Left renal cortex interstitium (tissue), 4 donors: ENCODE data around the gene LRMDA. TPM values are rescaled to one million over a fixed set of nuclear protein-coding genes. Genes with fewer than 3 reads are reported as not detected.
"Not testable (repeated sequence)": the region's sequence is repeated elsewhere in the genome, so short reads cannot be mapped to it uniquely, and the experiment has no call there.

Source experiments
- DNase-seq, 4 donors: peaks; one replicate each; pipeline ENCODE4 v3.0.0-alpha.2; 2013; ENCODE audit warnings: low read depth in 4 of 4, low spot score in 2 of 4, missing footprints in 1 of 4
- polyA plus RNA-seq, 4 donors: library from polyadenylated mRNA; unstranded; fragments of 120-200 nt; gene quantifications; one replicate each; pipeline ENCODE4 v1.2.1, GENCODE V29; 2013; ENCODE audit not compliant: insufficient read length in 4 of 4

The LRMDA gene
- polyA plus RNA-seq, 4 donors = 15.3 to 23.5 (median 21.1) TPM

DNA sequence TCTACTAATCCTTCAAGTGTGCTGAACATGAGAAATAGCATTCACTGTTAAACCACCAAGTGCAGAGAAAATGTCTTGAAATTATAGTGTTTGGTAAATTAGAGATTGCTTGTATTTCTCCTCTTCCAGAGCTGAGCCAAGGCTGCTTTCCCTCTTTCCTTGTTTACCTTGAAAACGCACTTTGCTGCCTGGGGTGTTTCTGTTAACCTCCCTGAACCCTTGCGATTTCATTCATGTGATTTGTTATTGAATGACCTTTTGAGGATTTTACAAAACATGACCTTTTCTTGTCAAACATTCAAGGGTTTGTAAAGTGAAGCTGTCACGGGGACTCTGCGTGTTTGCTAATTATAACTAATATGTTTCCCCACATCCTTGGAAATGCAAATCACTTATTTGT lies 169.4 kb downstream of the LRMDA start:
- DNase-seq = no peak

- no peak for DNase-seq
These were observed 170.9 kb downstream of the LRMDA start for GRCh38 chr10:75602341-75602740.

DNA sequence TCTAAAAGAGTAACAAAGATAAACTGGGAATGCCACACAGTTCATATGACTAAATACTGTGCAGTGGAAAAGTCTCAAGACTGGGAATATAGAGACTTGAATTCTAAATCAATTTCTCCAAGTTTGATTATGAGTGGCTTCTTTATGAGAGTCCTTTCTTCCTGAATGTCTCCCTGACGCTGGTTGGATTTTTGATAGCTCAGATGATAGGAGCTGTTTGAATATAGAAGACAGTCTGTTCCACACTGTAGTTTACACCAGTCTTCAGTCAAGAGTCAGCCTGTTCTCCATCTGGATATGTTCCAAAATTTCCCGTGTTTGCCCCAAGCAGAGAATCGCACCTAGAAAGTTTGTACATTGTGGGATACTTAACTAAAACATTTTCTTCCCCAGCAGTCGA lies 173.7 kb downstream of the LRMDA start:
- DNase-seq = no peak

GRCh38 chr10:75605795-75606194 lies 174.4 kb downstream of the LRMDA start:
- not testable (repeated sequence) for DNase-seq

DNA sequence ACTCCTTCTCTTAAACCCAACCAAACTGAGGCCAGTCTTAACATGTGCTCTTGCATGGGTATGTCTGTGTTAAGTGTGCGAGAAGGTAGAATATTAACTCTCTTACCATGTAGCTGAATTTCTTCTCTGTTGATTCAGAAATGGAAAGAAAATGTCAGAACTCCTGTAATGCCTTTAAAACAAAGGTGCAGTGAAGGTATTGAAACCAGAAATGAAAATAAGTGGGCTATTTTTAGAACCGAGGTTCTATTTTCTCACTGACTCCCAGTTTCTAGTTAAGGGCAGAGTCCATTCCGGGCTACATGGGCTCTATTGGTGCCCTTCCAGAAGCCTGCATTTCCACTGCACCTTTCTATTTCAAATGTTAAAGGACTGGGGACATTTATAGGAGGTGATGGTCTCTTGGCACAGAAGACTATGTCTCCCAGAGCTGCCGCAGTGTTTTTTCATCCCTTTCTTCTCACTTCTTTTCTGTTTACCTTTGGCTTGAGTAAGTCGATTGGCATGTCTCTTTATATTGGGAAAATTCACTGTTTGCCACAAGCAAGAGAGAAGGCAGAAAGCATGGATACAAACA lies 174.9 kb downstream of the LRMDA start:
- no peak for DNase-seq

GRCh38 chr10:75607576-75607975 lies 176.2 kb downstream of the LRMDA start:
- no peak for DNase-seq

DNA sequence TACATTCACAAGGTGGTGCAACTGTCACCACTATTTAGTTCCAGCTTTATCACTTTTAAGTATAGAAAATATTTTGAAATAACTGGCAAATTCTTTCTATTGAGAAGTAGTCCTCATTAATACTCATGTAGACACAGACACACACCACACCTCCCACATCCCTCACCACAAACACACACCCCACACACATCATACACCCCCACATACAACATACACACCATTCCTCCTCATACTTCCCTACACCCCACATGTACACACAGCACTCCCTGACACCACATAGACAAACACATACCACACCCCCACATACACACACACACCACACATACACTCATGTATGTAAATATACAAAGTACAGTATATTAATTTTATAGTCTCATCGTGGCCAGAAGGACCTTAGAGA lies 178.8 kb downstream of the LRMDA start:
- no peak for DNase-seq

DNA sequence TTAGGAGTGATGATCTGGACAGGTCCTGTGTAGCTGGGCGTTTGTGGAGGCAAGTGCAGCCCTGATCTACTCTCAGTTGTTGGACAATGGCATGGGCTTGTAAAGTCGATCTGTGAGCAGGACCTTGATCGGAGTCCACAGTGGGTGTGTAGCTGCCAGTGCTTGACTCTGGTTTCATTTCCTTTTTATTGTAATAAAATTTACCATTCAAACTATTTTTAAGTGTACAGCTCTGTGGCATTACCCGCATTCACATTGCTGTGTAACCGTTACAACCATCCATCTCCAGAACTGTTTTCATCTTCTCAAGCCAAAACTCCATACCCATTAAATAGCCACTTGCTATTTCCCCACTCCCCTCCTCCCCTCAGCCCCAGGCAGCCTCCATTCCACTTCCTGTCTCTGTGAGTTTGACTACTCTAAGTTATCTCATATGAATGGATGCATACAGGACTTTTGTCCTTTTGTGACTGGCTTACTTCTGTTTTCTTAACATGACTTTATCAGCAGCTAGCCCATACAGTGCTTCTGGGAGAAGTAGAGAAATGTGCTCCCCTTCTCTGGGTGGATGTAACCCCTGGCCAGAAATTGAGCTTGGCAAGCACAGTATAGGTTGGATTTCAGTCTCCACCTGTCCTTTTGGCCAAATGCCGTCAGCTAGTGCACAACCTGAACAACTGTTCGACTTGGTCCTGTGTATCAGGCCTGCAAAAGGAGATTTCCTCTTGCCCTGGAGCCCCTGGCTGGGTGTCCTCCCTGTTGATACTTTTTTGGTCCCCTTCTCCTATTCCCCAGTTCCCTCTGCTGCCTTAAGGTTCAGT lies 180.0 kb downstream of the LRMDA start:
- DNase-seq = no peak

- DNase-seq = no peak
These were observed 180.6 kb downstream of the LRMDA start for GRCh38 chr10:75611993-75612372.

DNA sequence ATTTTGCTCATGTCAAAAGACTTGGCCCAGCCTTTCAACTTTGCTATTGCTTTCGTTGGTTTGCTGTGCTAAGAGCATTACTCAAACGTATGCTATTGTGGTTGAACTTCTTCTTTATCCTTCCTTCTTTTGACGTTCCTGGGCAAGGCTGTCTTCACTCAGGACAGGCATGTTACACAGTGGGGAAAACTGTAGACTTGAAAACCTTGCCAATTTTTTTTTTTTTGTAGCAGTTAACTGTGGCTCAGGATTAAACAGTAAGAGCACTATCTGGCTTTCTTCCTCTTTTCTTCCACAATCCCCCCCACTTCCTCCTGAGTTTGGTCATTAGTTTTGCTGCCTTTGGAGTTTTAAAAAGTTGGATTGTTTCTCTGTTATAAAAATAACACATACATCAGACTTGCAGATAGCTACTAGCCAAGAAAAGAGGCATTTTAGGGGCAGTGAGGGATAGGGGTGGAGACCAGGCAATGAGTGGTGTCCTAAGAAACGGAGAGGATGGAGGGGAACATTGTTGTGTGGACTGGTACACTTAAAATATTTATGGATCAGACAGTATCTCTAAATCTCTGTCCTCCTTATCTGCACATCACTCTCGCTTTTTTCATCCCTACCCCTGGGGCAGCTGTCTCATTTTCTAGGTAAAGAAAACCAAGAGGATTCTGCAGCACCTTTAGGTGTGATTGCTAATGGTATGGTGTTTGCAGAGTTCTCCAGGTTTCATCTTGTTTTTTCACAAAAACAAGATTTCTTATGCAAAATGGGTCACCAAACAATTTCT lies 181.7 kb downstream of the LRMDA start:
- DNase-seq = no peak

GRCh38 chr10:75613685-75614504 lies 182.5 kb downstream of the LRMDA start:
- DNase-seq = peak in 2 of 4 donors; percentile 74 to 79

- DNase-seq = no peak
These were observed 184.7 kb downstream of the LRMDA start for GRCh38 chr10:75616076-75616475.

DNA sequence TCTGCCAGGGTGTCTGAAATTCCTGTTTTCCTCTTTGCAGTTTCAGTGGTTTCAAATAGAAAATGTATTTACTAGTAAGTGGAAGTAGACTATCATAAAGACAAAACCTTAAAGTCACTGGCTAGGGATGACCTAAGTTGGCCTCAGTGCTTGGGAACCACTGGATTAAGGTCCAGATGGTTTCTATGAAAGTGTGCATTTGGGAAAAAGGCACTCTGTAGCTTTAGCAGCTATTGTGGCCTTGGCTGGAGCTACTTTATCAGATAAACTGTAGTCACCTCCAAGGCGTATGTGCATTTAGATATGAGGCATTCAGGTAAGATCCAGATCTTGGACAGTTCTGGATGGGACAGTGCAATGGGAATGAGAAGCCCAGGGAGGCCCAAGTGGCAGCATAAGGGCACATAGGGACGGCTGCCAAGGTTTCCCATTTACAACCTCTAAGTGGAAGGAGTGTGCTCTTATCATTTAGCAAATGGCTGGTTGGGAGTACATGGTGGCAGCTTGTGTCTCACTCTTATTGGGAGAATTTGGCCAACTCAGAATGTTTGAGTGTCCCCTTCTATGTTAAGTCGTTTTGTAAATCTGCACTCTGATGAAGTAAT lies 185.6 kb downstream of the LRMDA start:
- DNase-seq = no peak

- no peak for DNase-seq
These were observed 186.2 kb downstream of the LRMDA start for GRCh38 chr10:75617485-75618155.

GRCh38 chr10:75619635-75620034 lies 188.2 kb downstream of the LRMDA start:
- DNase-seq = no peak

- DNase-seq = no peak
These were observed 188.9 kb downstream of the LRMDA start for GRCh38 chr10:75620356-75620755.

- not testable (repeated sequence) for DNase-seq
These were observed 189.6 kb downstream of the LRMDA start for GRCh38 chr10:75621003-75621402.

DNA sequence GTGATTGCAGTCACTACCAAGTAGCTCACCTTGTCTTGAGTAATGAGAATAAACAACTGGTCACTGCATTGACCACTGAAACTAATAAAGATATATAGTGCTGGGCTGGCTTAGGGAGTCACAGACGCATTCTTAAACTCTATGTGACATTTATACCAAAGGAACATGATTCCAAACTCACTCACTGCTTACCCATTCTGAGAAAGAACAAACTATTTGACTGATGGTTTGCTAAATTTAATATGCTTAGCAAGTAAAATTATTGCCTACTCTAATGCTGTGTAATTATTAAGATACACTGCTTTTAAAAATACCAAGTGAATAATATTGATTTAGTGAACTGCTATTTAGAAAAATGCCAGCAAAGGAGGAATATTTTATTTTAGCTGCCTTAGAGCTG lies 191.1 kb downstream of the LRMDA start:
- no peak for DNase-seq

DNA sequence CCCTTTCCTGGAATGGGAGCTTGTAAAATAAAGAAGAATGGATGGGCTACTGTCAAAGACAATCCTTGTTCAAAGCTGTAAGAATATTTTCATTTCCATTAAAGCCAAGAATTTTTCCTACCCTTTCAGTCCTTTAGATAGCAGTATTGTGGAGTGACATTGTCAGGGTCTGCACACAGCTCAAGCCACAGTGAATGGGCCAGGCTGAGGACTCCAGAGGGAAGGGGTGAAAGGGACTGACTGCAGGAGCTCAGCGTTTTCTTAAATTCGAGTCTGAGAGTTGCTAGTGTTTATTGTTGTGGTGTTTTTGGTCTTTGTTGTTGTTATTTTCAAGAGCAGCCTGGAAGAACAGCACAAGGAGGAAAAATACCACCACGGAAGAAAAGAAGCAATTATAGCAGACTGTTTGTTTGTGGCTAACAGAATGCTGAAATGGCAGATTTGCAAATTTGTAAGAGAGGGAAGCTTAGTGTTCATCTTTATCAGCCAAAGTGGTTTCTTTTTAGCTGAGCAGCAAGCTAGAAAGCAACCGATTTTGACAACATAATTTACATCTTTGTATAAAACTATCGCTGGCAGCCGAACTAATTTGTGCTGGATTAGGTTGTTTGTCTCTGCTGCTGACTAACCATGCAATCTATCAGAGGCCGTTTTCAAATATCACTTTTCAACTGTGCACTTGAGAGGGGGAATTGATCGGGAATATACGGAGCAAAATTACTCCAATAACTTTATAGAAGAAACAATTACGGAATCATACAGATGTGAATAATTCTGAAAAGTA lies 192.1 kb downstream of the LRMDA start:
- no peak for DNase-seq
